Transverse colon (tissue), 3 donors: ENCODE data around the gene SLC25A43.

ENCODE experiments used
- EP300 ChIP-seq: sonication (generic); formaldehyde crosslinking; IDR thresholded peaks from one replicate; pipeline ENCODE4 v1.6.1; 2017; ENCODE audit warnings: antibody characterized with exemption, low read depth
- TF ChIP-seq, protein P1 (sequence below), 5 experiments: fragments of 200-600 bp in 3 of 5; fragments of 450-650 bp in 2 of 5; sonication (generic) in 3 of 5; IDR thresholded peaks; 1 replicate in 2 of 5; 2 replicates in 3 of 5; pipeline ENCODE4 v1.5.1; 2016 to 2017; ENCODE audit warnings: antibody characterized with exemption in 5 of 5, inconsistent platforms in 3 of 5, mild to moderate bottlenecking in 2 of 5, moderate library complexity in 1 of 5

DNA sequence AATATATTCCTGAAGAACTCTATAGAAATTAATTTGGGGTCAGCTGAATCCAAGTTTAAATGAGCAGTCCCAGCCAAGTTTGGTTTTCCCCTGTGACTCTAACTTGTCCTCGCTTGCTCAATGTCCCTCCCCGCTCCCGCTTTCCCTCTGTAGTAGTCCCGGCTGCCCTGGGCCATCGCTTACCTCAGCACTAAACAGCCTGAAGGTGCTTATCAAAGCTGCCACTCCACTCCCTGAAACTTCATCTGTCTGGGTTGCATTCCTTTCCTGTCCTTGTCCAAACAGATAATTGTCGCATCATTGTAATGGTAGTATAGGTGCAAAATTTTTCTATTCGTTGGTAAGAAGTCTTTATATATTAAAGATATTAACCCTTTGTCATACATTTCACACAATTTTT is 12.8 kb downstream of the SLC25A43 start:
- TF ChIP-seq, protein P1, sequence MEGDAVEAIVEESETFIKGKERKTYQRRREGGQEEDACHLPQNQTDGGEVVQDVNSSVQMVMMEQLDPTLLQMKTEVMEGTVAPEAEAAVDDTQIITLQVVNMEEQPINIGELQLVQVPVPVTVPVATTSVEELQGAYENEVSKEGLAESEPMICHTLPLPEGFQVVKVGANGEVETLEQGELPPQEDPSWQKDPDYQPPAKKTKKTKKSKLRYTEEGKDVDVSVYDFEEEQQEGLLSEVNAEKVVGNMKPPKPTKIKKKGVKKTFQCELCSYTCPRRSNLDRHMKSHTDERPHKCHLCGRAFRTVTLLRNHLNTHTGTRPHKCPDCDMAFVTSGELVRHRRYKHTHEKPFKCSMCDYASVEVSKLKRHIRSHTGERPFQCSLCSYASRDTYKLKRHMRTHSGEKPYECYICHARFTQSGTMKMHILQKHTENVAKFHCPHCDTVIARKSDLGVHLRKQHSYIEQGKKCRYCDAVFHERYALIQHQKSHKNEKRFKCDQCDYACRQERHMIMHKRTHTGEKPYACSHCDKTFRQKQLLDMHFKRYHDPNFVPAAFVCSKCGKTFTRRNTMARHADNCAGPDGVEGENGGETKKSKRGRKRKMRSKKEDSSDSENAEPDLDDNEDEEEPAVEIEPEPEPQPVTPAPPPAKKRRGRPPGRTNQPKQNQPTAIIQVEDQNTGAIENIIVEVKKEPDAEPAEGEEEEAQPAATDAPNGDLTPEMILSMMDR (IDR thresholded peaks at IDR 0.05) = no peak
- TF ChIP-seq EP300 = no peak
